ENCODE measurements around the gene DDX43.

DNA sequence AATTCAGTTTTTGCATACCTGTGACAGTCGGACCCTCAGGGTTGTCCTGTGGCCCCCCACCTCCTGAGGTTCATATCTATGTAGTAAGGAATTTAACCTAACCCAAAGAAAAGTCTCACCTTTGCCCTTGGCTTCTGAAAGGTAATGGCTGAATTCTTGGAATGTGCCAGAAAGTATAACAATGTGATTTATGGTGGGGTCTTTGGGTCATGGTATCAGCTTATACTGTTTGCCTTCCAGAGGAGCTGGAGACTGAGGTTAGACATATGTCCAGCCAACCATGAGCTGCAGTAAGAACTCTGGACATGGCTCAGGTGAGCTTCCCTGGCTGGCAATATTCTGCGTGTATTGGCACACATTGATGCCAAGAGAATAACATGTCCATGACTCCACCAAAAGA lies 26.9 kb downstream of the DDX43 start:
- TF ChIP-seq, protein P1, sequence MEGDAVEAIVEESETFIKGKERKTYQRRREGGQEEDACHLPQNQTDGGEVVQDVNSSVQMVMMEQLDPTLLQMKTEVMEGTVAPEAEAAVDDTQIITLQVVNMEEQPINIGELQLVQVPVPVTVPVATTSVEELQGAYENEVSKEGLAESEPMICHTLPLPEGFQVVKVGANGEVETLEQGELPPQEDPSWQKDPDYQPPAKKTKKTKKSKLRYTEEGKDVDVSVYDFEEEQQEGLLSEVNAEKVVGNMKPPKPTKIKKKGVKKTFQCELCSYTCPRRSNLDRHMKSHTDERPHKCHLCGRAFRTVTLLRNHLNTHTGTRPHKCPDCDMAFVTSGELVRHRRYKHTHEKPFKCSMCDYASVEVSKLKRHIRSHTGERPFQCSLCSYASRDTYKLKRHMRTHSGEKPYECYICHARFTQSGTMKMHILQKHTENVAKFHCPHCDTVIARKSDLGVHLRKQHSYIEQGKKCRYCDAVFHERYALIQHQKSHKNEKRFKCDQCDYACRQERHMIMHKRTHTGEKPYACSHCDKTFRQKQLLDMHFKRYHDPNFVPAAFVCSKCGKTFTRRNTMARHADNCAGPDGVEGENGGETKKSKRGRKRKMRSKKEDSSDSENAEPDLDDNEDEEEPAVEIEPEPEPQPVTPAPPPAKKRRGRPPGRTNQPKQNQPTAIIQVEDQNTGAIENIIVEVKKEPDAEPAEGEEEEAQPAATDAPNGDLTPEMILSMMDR (IDR thresholded peaks at IDR 0.05; ENCODE audit: low read length) = no peak
- TF ChIP-seq EZH2 (IDR thresholded peaks at IDR 0.05; ENCODE audit: borderline replicate concordance, low read length) = no peak

Measured in OCI-LY1 (cell line).